NCI-H526 (cell line): Measurements from ENCODE around the gene FZR1.

Experiments
- DNase-seq, 2 experiments: peaks; one replicate each; lab custom pipeline; 2025; lab: John Stamatoyannopoulos, UW

Gene FZR1

GRCh38 chr19:3505598-3506383, at the start of gene FZR1:
TSS of gene FZR1 (plus strand) at chr19:3506311. CDS start at chr19:3522990, 16,679 bp downstream.
- DNase-seq, result peak; percentile 89 to 97

- DNase-seq, result no peak
These were observed 49.1 kb upstream of the FZR1 start for GRCh38 chr19:3456925-3457527.

GRCh38 chr19:3457528-3458228, 48.4 kb upstream of the FZR1 start:
- DNase-seq, result no peak

- no peak for DNase-seq
These were observed 47.7 kb upstream of the FZR1 start for GRCh38 chr19:3458229-3459088.

- no peak for DNase-seq
These were observed 46.8 kb upstream of the FZR1 start for GRCh38 chr19:3459089-3459881.

GRCh38 chr19:3459965-3460582, 46.0 kb upstream of the FZR1 start:
- no peak for DNase-seq

GRCh38 chr19:3462991-3463713, 43.0 kb upstream of the FZR1 start:
- no peak for DNase-seq

GRCh38 chr19:3463714-3464586, 42.2 kb upstream of the FZR1 start:
- DNase-seq, result no peak

GRCh38 chr19:3464587-3465235, 41.4 kb upstream of the FZR1 start:
- no peak for DNase-seq

- no peak for DNase-seq
These were observed 40.6 kb upstream of the FZR1 start for GRCh38 chr19:3465552-3465951.

- no peak for DNase-seq
These were observed 39.5 kb upstream of the FZR1 start for GRCh38 chr19:3466635-3467034.

GRCh38 chr19:3467437-3468198, 38.5 kb upstream of the FZR1 start:
- DNase-seq, result no peak

- DNase-seq, result no peak
These were observed 37.9 kb upstream of the FZR1 start for GRCh38 chr19:3468211-3468610.

- DNase-seq, result no peak
These were observed 36.2 kb upstream of the FZR1 start for GRCh38 chr19:3469638-3470499.

- DNase-seq, result no peak
These were observed 35.5 kb upstream of the FZR1 start for GRCh38 chr19:3470500-3471128.

GRCh38 chr19:3471954-3472655, 34.0 kb upstream of the FZR1 start:
- peak in 1 of 2 experiments; percentile 20 for DNase-seq
